GM19099 (cell line): ENCODE data around the gene KRR1.

Experiments
- POLR2A ChIP-seq: IDR thresholded peaks from 3 replicates; pipeline ENCODE4 v1.6.1; 2011; ENCODE audit warnings: low read depth; ENCODE audit not compliant: insufficient read length; ENCODE audit errors: extremely low read depth

Gene KRR1

DNA sequence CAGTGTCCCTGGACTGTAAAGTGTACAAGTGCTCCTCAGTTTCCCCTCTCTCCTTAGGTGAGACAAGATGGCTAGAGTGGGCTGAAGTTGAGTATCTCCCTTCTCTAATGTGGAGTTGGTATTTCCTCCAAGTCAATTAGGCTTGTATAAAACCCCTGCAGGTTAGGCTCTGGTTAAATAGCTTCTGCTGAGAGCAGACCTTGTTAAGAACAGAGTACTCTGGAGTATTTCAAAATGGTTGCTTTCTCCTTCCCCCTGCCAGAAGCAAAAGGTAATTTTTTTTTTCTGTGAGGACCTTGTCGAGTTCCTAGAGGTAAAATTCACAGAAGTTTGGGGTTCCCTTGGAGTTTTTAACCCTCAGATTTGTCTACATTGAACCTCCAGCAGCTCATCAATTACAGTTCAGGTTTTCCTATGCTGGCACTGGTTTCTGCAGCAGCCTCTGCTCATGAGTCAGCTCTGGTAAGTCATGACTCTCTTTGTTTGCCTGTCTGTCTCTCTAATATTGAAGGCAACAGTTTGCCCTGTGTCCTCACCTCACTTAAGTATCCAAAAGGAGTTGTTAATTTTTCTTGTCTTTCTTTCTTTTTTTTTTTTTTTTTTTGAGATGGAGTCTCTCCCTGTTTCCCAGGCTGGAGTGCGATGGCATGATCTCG, 58.6 kb downstream of the KRR1 start:
- no peak for TF ChIP-seq POLR2A

DNA sequence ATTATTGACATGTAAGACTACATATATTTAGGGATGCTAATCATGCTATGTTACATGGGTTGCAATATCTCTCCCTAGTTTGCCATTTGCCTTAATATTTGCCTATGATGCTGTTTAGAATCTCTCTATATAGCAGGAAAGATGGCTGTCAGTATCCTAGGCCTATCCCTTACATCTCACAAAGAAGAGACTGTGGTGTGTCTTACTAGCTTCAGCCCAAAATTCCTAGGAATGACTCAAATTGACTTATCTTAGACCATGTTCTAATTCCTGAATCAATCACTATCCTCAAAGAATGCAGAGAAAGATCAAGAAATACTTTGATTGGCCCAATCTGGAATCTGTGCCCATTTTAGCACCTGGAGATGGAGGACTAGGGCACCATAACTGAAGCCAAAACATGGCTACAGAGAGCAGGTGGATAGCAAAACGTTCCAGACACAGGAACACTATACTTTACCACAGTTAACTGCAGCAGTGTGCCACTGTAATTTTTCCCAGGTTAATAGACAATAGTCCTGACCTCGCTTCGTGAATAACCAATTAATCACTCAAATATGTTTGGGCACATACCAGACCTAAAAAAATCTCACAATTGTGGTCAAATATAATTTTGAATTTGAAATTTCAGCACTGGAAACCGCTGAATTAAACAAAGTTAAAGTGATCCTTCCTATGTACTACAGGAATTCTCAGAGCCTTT, 63.6 kb downstream of the KRR1 start:
- TF ChIP-seq POLR2A, result no peak

DNA sequence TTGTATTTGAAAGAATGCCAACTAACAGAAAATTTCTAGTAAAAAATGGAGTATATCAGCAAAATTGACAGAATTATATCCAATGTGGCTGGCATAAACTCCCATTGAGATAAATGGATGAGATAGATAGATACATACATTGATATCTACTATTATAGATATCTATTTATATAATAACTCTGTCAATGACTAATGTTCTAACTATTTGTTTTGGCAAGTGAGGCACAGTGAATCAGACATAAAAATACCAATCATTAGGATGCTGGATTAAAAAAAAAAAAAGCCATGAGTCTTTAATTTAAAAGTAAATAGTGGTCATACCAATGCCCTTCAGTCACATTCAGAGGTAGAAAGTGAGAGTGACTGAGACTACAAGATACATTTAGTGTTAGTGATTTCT, 64.6 kb downstream of the KRR1 start:
- no peak for TF ChIP-seq POLR2A

DNA sequence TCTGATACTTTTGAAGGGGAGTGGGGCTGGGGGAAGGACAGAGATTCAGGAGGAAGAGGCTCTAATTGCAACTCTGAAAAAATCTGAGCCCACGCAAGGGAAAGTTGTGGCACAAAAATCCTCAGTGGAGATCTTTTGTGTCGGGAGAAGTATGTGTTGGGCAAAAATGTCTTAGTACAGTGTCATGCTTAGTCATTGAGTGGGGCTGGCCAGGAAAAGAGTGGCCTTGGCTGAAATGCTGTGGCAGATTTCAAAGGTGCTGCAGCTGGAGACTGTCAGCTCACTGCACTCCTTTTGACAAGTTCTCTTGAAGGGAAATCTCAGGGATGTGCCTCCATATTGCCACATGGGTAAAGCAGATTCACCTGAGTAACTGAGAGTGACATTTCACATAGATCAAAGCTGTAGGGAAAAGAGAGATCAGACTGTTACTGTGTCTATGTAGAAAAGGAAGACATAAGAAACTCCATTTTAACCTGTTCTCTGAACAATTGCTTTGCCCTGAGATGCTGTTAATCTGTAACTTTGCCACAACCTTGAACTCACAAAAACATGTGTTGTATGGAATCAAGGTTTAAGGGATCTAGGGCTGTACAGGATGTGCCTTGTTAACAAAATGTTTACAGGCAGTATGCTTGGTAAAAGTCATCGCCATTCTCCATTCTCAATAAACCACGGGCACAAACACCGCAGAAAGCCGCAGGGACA, 66.8 kb downstream of the KRR1 start:
- TF ChIP-seq POLR2A, result no peak

DNA sequence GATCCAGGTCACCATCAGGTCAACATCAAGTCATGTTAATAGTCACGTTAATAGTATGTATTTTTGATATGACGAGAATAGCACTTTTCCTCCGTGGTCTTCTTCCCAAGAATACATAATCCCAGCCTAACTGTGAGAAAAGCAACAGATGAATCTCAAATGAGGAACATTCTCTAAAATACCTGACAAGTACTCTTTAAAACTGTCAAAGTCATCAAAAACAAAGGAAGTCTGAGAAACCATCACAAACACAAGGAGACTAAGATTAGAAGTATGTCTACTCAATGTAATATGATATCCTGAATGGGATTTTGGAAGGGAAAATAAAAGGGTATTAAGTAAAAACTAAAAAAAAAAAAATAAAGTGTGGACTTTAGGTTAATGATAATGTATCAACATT, 67.7 kb downstream of the KRR1 start:
- TF ChIP-seq POLR2A, result no peak
